ENCODE results near the gene CDCA4. TPM values are rescaled to one million over a fixed set of nuclear protein-coding genes. Genes with fewer than 3 reads are reported as not detected.

The CDCA4 gene
- total RNA-seq, 1 donor from 2014 or later = 33.2 TPM

- Histone ChIP-seq H3K4me3 (ENCODE audit: low read depth, low read length) (peak overlapping the region; percentile 19), H3K36me3 (ENCODE audit: control insufficient read depth, insufficient read depth, low read length) (no peaks in the 10 kb centered on the region), H3K27me3 (ENCODE audit: control insufficient read depth, insufficient read depth, low read length) (no peaks in the 10 kb centered on the region)
- DNase-seq (ENCODE audit: low read depth) = no peak
- TF ChIP-seq, protein P1, sequence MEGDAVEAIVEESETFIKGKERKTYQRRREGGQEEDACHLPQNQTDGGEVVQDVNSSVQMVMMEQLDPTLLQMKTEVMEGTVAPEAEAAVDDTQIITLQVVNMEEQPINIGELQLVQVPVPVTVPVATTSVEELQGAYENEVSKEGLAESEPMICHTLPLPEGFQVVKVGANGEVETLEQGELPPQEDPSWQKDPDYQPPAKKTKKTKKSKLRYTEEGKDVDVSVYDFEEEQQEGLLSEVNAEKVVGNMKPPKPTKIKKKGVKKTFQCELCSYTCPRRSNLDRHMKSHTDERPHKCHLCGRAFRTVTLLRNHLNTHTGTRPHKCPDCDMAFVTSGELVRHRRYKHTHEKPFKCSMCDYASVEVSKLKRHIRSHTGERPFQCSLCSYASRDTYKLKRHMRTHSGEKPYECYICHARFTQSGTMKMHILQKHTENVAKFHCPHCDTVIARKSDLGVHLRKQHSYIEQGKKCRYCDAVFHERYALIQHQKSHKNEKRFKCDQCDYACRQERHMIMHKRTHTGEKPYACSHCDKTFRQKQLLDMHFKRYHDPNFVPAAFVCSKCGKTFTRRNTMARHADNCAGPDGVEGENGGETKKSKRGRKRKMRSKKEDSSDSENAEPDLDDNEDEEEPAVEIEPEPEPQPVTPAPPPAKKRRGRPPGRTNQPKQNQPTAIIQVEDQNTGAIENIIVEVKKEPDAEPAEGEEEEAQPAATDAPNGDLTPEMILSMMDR (IDR thresholded peaks at IDR 0.05; ENCODE audit: insufficient read depth, low read length, poor library complexity, severe bottlenecking) = no peak
These were observed 41.9 kb downstream of the CDCA4 start for GRCh38 chr14:104978746-104979691.

- TF ChIP-seq, protein P1 (IDR thresholded peaks at IDR 0.05; ENCODE audit: insufficient read depth, low read length, poor library complexity, severe bottlenecking) = no peak
- no peaks in the 10 kb centered on the region for H3K27me3 ChIP-seq (ENCODE audit: control insufficient read depth, insufficient read depth, low read length)
- H3K4me3 ChIP-seq (ENCODE audit: low read depth, low read length) = peak within 1 kb of the TSS; percentile 54
- no peaks in the 10 kb centered on the region for H3K36me3 ChIP-seq (ENCODE audit: control insufficient read depth, insufficient read depth, low read length)
- no peak for DNase-seq (ENCODE audit: low read depth)
These were observed 42.9 kb downstream of the CDCA4 start, which contains the start of gene AHNAK2 for GRCh38 chr14:104977681-104978653. Gene AHNAK2 (minus strand): TSS chr14:104978374. CDS start chr14:104978237, 137 bp downstream.

DNA sequence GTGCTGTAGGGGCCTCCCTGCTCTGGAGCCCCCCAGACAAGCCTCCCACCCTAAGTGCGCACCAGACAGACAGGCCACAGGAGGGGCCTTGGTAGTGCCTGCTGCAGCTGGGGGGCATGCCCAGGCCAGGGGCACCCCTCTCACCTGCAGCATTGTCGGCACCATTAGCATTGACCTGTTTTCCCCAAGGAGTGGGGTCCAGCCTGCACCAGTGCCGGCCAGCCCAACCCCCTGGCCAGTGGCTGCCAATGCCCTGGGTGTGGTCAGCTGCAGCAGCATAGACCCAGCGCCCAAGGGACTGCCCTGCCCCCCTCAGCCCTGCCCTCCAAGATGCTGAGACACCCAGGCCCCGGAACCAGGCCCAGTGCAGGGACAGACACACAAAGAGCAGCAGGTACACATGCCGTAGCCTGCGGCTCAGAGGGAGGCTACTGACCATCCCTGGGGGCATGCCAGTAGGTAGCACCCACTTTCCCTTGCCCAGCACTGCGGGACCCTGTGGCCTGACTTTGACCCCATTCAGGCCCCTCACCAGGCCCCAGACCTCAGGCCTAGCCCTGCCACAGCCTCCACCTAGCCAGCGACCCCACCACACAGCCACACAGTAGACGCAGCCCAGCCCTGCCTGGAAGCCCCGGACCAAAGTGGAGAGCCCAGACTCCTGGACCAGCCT, 43.7 kb downstream of the CDCA4 start:
- TF ChIP-seq, protein P1 (IDR thresholded peaks at IDR 0.05; ENCODE audit: insufficient read depth, low read length, poor library complexity, severe bottlenecking) = no peak
- H3K4me3 ChIP-seq (ENCODE audit: low read depth, low read length) = peak overlapping the region; percentile 54
- no peak for DNase-seq (ENCODE audit: low read depth)
- no peaks in the 10 kb centered on the region for H3K27me3 ChIP-seq (ENCODE audit: control insufficient read depth, insufficient read depth, low read length)
- H3K36me3 ChIP-seq (ENCODE audit: control insufficient read depth, insufficient read depth, low read length) = no peaks in the 10 kb centered on the region

DNA sequence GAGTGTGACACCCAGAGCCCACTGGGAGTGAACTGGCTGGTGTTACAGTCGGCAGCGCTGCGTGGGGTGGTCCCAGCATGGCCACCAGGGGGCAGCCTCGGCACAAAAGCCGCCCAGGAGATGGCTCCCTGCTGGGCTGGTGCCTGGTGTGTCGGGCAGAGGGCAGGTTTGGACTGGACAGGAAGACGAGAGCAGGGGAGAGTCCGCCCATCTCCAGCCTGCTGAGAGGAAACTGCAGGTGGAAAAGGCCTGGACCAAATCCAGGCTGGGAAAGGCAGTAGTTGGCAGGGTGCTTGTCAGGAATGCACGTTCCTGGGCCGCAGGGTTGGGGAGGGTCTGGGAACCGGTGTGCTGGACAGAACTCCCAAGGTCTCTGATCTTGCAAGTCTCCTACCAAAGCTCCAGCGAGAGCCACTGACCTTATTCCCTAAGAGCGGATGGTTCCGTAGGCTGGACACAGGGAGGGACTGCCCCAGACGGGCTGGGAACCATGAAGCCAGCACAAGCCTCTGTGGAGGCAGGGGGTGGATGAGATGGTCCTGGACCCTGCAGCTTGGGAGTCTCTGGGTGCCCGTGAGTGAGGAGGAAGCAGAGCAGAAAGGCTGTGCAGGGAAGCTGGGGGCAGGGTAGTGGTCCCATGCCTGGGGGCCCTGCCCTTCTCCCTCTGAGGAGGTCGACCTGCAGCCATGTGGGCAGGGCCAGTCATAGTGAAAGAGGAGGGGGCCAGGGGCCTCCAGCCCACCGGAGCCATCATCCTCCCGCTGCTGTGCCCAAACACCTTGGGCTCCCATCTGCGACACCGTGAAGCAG, 44.5 kb downstream of the CDCA4 start:
- TF ChIP-seq, protein P1 (IDR thresholded peaks at IDR 0.05; ENCODE audit: insufficient read depth, low read length, poor library complexity, severe bottlenecking) = peak; percentile 96
- no peak for DNase-seq (ENCODE audit: low read depth)
- H3K27me3 ChIP-seq (ENCODE audit: control insufficient read depth, insufficient read depth, low read length) = no peaks in the 10 kb centered on the region
- no peaks in the 10 kb centered on the region for H3K36me3 ChIP-seq (ENCODE audit: control insufficient read depth, insufficient read depth, low read length)
- H3K4me3 ChIP-seq (ENCODE audit: low read depth, low read length) = no peak overlapping the region

Data from kidney epithelial cell (primary cell).